Body of pancreas (tissue), 4 donors: ENCODE results near the gene MAP3K5. TPM values are rescaled to one million over a fixed set of nuclear protein-coding genes. Genes with fewer than 3 reads are reported as not detected.

Experiments used
- ATAC-seq: fragments of 150-250 bp; one replicate; pipeline ENCODE4 v1.9.1; 2016
- DNase-seq, 4 donors: peaks; one replicate each; pipeline ENCODE4 v3.0.0-alpha.2; 2019
- H3K27ac ChIP-seq, 4 donors: fragments of 200-600 bp; sonication (generic); 1 replicate in 3 of 4; 2 replicates in 1 of 4; pipeline versions ENCODE4 v1.5.1 to v1.6.1; 2016 to 2019; ENCODE audit warnings: mild to moderate bottlenecking in 1 of 4, mixed read lengths in 1 of 4, moderate library complexity in 1 of 4
- H3K27me3 ChIP-seq, 2 donors: fragments of 200-600 bp; sonication (generic); one replicate each; pipeline ENCODE4 v1.6.0; 2016; ENCODE audit warnings: mild to moderate bottlenecking in 1 of 2
- H3K36me3 ChIP-seq, 2 donors: fragments of 200-600 bp; sonication (generic); replicated peaks in 1 of 2; 2 replicates each; pipeline ENCODE4 v1.5.1; 2016; ENCODE audit warnings: low read depth in 2 of 2; ENCODE audit not compliant: insufficient read depth in 1 of 2
- H3K4me1 ChIP-seq: fragments of 200-600 bp; sonication (generic); one replicate; pipeline ENCODE4 v1.6.0; 2016
- H3K4me3 ChIP-seq, 2 donors: fragments of 200-600 bp; sonication (generic); 1 replicate in 1 of 2; 2 replicates in 1 of 2; pipeline ENCODE4 v1.5.1; 2016 to 2019
- H3K9me3 ChIP-seq, 3 donors: fragments of 200-600 bp; sonication (generic); 1 replicate in 2 of 3; 2 replicates in 1 of 3; pipeline ENCODE4 v1.5.1; 2016
- POLR2A ChIP-seq, 3 donors: fragments of 450-650 bp; IDR thresholded peaks; one replicate each; pipeline ENCODE4 v1.6.1; 2016; ENCODE audit warnings: antibody characterized with exemption in 3 of 3, mild to moderate bottlenecking in 2 of 3
- whole genome bisulfite sequencing, 2 donors: methylation state at CpG; one replicate each; pipeline ENCODE4 v1.1.5; 2017; 5-methylcytosine and 5-hydroxymethylcytosine counted together
- intact Hi-C: fragments of 100-400 bp; cut with DNase I; formaldehyde crosslinking; loops from one replicate; pipeline ENCODE4 v1.15.1; 2023
- total RNA-seq, 2 donors: library from RNA; depleted of rRNA; stranded (reverse); fragments of >200 nt; gene quantifications; one replicate each; pipeline ENCODE4 v1.1.0, GENCODE V29; 2016
- TF ChIP-seq, protein P1 (sequence below), 7 experiments: fragments of 450-650 bp in 4 of 7; fragments of 200-600 bp in 3 of 7; sonication (generic) in 3 of 7; IDR thresholded peaks; one replicate each; pipeline ENCODE4 v1.5.1; 2016 to 2019; ENCODE audit warnings: antibody characterized with exemption in 7 of 7

MAP3K5 gene
- total RNA-seq, 2 donors from 2014 or later, result 33.7 to 36.9 TPM

DNA sequence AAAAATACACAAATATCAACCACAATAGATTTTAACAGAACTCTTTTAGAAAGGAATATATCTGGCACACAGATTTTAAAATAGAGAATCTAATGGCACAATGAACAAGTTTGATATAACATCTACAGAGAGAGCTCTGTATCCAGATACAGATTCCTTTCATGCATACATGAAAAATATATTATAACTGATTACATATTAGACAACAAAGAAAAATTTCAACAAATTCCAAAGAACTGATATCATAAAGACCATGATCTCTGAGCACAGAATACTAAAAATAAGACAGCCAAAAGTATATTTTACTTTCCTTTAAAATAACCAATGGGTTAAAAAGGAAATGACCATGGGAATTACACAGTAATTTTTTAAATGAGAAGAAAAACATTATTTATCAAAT is 167.9 kb downstream of the MAP3K5 start:
- ATAC-seq (no peak), DNase-seq (no peak)
- TF ChIP-seq POLR2A (IDR thresholded peaks at IDR 0.05), result no peak
- TF ChIP-seq, protein P1, sequence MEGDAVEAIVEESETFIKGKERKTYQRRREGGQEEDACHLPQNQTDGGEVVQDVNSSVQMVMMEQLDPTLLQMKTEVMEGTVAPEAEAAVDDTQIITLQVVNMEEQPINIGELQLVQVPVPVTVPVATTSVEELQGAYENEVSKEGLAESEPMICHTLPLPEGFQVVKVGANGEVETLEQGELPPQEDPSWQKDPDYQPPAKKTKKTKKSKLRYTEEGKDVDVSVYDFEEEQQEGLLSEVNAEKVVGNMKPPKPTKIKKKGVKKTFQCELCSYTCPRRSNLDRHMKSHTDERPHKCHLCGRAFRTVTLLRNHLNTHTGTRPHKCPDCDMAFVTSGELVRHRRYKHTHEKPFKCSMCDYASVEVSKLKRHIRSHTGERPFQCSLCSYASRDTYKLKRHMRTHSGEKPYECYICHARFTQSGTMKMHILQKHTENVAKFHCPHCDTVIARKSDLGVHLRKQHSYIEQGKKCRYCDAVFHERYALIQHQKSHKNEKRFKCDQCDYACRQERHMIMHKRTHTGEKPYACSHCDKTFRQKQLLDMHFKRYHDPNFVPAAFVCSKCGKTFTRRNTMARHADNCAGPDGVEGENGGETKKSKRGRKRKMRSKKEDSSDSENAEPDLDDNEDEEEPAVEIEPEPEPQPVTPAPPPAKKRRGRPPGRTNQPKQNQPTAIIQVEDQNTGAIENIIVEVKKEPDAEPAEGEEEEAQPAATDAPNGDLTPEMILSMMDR (IDR thresholded peaks at IDR 0.05), result no peak
- no peaks in the 10 kb centered on the region for H3K27me3 ChIP-seq
- no peaks in the 10 kb centered on the region for H3K9me3 ChIP-seq
- peaks cover 0 to 8% of the 10 kb centered on the region in 2 donors for H3K36me3 ChIP-seq
- no peaks in the 10 kb centered on the region for H3K4me1 ChIP-seq
- no peak overlapping the region for H3K4me3 ChIP-seq
- intact Hi-C loops, result no loop called here
- H3K27ac ChIP-seq, result no peak overlapping the region

DNA sequence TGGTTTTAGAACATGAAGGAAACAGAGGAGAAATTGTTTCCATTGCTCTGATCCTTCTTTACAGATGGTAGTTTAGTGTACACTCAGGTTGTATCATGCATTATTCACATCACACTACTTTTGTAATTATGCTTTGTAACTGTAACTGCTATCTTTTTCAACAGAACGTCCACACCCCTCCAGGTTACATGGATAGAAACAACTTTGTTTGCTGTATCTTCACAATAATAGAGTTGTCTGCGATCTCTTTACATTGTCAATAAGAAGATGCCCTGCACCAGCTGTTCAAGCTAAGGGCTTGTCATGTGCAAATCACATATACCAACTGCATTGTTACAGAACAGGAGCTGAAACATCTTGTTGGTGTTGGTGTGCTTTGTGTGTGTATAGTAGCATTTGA is 174.2 kb downstream of the MAP3K5 start:
- no peak overlapping the region for H3K4me3 ChIP-seq
- no peak for DNase-seq
- WGBS, 2 donors, result 78 to 89% methylated on average over 2 of the region's 2 CpGs
- no peaks in the 10 kb centered on the region for H3K9me3 ChIP-seq
- peaks cover 0 to 6% of the 10 kb centered on the region in 2 donors for H3K36me3 ChIP-seq
- no peak for ATAC-seq
- H3K27ac ChIP-seq, result no peak overlapping the region
- no peaks in the 10 kb centered on the region for H3K27me3 ChIP-seq
- intact Hi-C loops, result no loop called here
- TF ChIP-seq POLR2A (IDR thresholded peaks at IDR 0.05), result no peak
- TF ChIP-seq, protein P1 (IDR thresholded peaks at IDR 0.05), result no peak
- H3K4me1 ChIP-seq, result no peaks in the 10 kb centered on the region

DNA sequence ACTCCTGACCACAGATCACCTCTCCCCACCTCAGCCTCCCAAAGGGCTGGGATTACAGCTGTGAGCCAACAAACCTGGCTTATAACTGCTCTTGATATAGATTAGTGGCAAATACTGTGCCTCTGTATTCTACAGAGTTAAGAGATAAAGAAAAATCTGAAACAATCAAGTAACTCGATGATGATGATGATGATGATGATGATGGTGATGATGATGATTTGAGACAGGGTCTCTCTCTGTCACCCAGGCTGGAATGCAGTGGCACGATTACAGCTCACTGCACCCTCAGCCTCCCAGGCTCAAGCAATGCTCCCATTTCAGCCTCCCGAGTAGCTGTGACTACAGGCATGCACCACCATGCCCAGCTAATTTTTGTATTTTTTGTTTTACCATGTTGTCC is 175.8 kb downstream of the MAP3K5 start:
- Histone ChIP-seq H3K4me1 (peaks cover 1% of the 10 kb centered on the region), H3K27me3 (no peaks in the 10 kb centered on the region), H3K27ac (no peak overlapping the region), H3K9me3 (no peaks in the 10 kb centered on the region), H3K36me3 (peaks cover 0 to 6% of the 10 kb centered on the region in 2 donors), H3K4me3 (no peak overlapping the region)
- WGBS, 2 donors, result 92 to 94% methylated on average over 3 of the region's 3 CpGs
- DNase-seq, result no peak
- intact Hi-C loops, result no loop called here
- TF ChIP-seq, protein P1 (IDR thresholded peaks at IDR 0.05), result no peak
- no peak for TF ChIP-seq POLR2A (IDR thresholded peaks at IDR 0.05)
- ATAC-seq, result no peak

DNA sequence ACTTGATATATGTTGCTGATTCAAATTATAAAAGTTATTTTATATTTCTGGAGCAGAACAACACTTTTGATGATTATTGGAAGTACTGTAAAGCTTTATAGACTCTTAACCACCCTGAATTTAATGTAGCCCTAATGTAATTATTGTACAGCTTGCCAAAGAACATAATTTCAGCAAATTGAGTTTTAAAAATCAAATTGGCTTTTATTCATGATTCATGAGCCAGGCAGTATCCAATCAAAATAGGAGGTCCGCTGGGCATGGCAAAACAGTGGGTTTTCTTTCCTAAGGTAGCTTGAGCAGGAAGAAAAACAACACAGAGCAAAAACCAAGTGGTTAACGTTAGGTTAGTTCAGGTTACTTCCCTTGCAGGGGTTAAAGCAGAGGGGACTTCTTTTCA is 177.3 kb downstream of the MAP3K5 start:
- intact Hi-C loops, result no loop called here
- WGBS, 2 donors, result 75 to 82% methylated on average over 2 of the region's 2 CpGs
- no peaks in the 10 kb centered on the region for H3K27me3 ChIP-seq
- TF ChIP-seq POLR2A (IDR thresholded peaks at IDR 0.05), result no peak
- TF ChIP-seq, protein P1 (IDR thresholded peaks at IDR 0.05), result no peak
- H3K4me1 ChIP-seq, result peaks cover 16% of the 10 kb centered on the region
- no peaks in the 10 kb centered on the region for H3K9me3 ChIP-seq
- ATAC-seq, result no peak
- no peak overlapping the region for H3K4me3 ChIP-seq
- peaks cover 0 to 4% of the 10 kb centered on the region in 2 donors for H3K36me3 ChIP-seq
- DNase-seq, result no peak
- H3K27ac ChIP-seq, result no peak overlapping the region

DNA sequence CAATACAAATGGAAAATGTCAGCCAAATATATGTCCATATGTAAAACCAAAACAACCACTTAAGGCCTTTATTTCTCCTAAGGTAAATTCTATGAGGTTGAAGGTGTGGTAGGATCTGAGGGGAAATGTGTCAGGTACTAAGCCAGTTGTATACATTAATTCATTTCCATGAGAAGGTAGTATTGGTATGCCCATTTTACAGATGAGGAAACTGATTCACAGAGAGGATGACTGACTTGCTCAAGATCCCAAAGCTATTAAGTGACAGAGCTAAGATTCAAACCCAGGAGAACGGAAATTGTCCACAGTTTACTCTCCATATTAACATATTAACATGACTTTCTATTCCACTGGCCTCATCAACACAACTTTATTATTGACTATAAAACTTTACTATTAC is 177.9 kb downstream of the MAP3K5 start:
- no peak for ATAC-seq
- no peak for TF ChIP-seq POLR2A (IDR thresholded peaks at IDR 0.05)
- TF ChIP-seq, protein P1 (IDR thresholded peaks at IDR 0.05), result no peak
- H3K4me1 ChIP-seq, result peaks cover 23% of the 10 kb centered on the region
- DNase-seq, result no peak
- no peak overlapping the region for H3K27ac ChIP-seq
- intact Hi-C loops, result no loop called here
- H3K27me3 ChIP-seq, result no peaks in the 10 kb centered on the region
- 93 to 95% methylated on average over 1 of the region's 1 CpG for WGBS, 2 donors
- no peak overlapping the region for H3K4me3 ChIP-seq
- no peaks in the 10 kb centered on the region for H3K36me3 ChIP-seq
- H3K9me3 ChIP-seq, result no peaks in the 10 kb centered on the region
